ENCODE measurements around the gene PIP5KL1.

DNA sequence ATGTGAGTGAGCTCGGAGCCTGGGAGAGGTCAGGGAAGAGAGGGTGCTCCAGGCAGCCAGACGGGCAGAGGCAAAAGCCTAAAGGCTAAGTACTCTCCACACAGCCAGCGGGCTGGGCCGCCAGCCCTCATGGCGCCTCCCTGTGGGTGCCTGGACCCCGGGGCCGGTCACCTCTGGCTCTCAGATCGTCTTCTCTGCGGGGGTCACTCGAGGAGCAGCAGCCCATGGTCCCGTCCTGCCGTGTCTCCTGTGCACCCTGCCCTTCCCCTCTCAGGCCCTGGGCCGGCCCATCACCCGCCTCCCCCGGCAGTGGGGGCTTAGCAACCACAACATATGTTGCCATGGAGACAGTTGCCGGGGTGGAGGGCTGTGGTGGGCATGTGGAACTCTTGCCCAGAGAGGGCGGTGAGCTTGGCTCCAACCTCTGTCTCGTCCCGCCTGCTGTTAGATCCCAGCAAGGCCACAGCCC, 57.3 kb downstream of the PIP5KL1 start:
- TF ChIP-seq, protein P1, sequence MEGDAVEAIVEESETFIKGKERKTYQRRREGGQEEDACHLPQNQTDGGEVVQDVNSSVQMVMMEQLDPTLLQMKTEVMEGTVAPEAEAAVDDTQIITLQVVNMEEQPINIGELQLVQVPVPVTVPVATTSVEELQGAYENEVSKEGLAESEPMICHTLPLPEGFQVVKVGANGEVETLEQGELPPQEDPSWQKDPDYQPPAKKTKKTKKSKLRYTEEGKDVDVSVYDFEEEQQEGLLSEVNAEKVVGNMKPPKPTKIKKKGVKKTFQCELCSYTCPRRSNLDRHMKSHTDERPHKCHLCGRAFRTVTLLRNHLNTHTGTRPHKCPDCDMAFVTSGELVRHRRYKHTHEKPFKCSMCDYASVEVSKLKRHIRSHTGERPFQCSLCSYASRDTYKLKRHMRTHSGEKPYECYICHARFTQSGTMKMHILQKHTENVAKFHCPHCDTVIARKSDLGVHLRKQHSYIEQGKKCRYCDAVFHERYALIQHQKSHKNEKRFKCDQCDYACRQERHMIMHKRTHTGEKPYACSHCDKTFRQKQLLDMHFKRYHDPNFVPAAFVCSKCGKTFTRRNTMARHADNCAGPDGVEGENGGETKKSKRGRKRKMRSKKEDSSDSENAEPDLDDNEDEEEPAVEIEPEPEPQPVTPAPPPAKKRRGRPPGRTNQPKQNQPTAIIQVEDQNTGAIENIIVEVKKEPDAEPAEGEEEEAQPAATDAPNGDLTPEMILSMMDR (IDR thresholded peaks at IDR 0.05) = no peak
- no peak for TF ChIP-seq POLR2A (IDR thresholded peaks at IDR 0.05)
